Neural progenitor cell (in vitro differentiated cells): ENCODE data around the gene TAF7L.

ENCODE experiments used
- EZH2 ChIP-seq: fragments of 200-600 bp; sonication (generic); IDR thresholded peaks from 2 replicates; pipeline ENCODE4 v1.6.1; 2017; ENCODE audit warnings: antibody characterized with exemption, mild to moderate bottlenecking, moderate library complexity
- TF ChIP-seq, protein P1 (sequence below): fragments of 200-600 bp; sonication (generic); IDR thresholded peaks from 2 replicates; pipeline ENCODE4 v1.5.1; 2017; ENCODE audit warnings: antibody characterized with exemption, mild to moderate bottlenecking

GRCh38 chrX:101220662-101221260 is 70.4 kb downstream of the TAF7L start:
- TF ChIP-seq, protein P1, sequence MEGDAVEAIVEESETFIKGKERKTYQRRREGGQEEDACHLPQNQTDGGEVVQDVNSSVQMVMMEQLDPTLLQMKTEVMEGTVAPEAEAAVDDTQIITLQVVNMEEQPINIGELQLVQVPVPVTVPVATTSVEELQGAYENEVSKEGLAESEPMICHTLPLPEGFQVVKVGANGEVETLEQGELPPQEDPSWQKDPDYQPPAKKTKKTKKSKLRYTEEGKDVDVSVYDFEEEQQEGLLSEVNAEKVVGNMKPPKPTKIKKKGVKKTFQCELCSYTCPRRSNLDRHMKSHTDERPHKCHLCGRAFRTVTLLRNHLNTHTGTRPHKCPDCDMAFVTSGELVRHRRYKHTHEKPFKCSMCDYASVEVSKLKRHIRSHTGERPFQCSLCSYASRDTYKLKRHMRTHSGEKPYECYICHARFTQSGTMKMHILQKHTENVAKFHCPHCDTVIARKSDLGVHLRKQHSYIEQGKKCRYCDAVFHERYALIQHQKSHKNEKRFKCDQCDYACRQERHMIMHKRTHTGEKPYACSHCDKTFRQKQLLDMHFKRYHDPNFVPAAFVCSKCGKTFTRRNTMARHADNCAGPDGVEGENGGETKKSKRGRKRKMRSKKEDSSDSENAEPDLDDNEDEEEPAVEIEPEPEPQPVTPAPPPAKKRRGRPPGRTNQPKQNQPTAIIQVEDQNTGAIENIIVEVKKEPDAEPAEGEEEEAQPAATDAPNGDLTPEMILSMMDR = no peak
- TF ChIP-seq EZH2 = no peak
